Stomach (tissue), 9 donors: ENCODE data around the gene PSMD4. TPM values are rescaled to one million over a fixed set of nuclear protein-coding genes. Genes with fewer than 3 reads are reported as not detected.

ENCODE experiments used
- DNase-seq, 2 donors: peaks; one replicate each; pipeline versions ENCODE4 v3.0.0 to v3.0.0-alpha.2; 2013 to 2019
- H3K27ac ChIP-seq, 5 donors: fragments of 200-600 bp in 4 of 5; sonication (generic) in 4 of 5; one replicate each; pipeline ENCODE4 v1.5.1; 2013 to 2019; ENCODE audit warnings: mild to moderate bottlenecking in 1 of 5, moderate library complexity in 1 of 5
- H3K27me3 ChIP-seq, 3 donors: fragments of 200-600 bp; sonication (generic); one replicate each; pipeline ENCODE4 v1.5.1; 2017 to 2019; ENCODE audit warnings: mixed run types in 1 of 3
- H3K36me3 ChIP-seq, 4 donors: fragments of 200-600 bp; sonication (generic); 1 replicate in 3 of 4; 2 replicates in 1 of 4; pipeline ENCODE4 v1.5.1; 2016 to 2019
- H3K4me1 ChIP-seq, 4 donors: fragments of 200-600 bp; sonication (generic); one replicate each; pipeline ENCODE4 v1.5.1; 2016 to 2019
- H3K4me3 ChIP-seq, 4 donors: fragments of 200-600 bp; sonication (generic) in 3 of 4; one replicate each; pipeline ENCODE4 v1.5.1; 2016 to 2019; ENCODE audit warnings: mild to moderate bottlenecking in 1 of 4
- H3K9me3 ChIP-seq, 4 donors: fragments of 200-600 bp; sonication (generic); one replicate each; pipeline ENCODE4 v1.5.1; 2016 to 2019
- EP300 ChIP-seq: sonication (generic); formaldehyde crosslinking; IDR thresholded peaks from one replicate; pipeline ENCODE4 v1.6.1; 2017; ENCODE audit warnings: antibody characterized with exemption
- POLR2A ChIP-seq, 4 donors: fragments of 450-650 bp; IDR thresholded peaks; one replicate each; pipeline ENCODE4 v1.6.1; 2016; ENCODE audit warnings: antibody characterized with exemption in 4 of 4, control low read depth in 2 of 4, mild to moderate bottlenecking in 1 of 4, moderate library complexity in 1 of 4
- POLR2AphosphoS5 ChIP-seq, 3 donors: sonication (generic); formaldehyde crosslinking; IDR thresholded peaks; one replicate each; pipeline ENCODE4 v1.6.1; 2016; ENCODE audit warnings: antibody characterized with exemption in 3 of 3
- WGBS, 5 donors: extraction: QIAGEN DNeasy Blood & Tissue Kit in 3 of 5; methylation state at CpG; one replicate each; pipeline versions ENCODE4 v1.1.5 to v1.1.7; 2013 to 2018; 5-methylcytosine and 5-hydroxymethylcytosine counted together
- intact Hi-C: fragments of 100-400 bp; cut with DNase I; formaldehyde crosslinking; loops from one replicate; pipeline ENCODE4 v1.15.1; 2023; ENCODE audit warnings: low total_unique reads
- polyA plus RNA-seq, 3 donors: library from polyadenylated mRNA; stranded (reverse); fragments of 200-250 nt; gene quantifications; one replicate each; pipeline ENCODE4 v1.2.3, GENCODE V29; 2013
- total RNA-seq, 5 donors: library from RNA; depleted of rRNA; stranded (reverse); fragments of >200 nt; gene quantifications; one replicate each; pipeline versions ENCODE4 v1.1.0 to v1.2.3, GENCODE V29; 2014 to 2016
- TF ChIP-seq, protein P1 (sequence below), 7 experiments: fragments of 450-650 bp in 4 of 7; fragments of 200-600 bp in 3 of 7; sonication (generic) in 3 of 7; IDR thresholded peaks; one replicate each; pipeline ENCODE4 v1.5.1; 2016 to 2019; ENCODE audit warnings: antibody characterized with exemption in 7 of 7, control low read depth in 2 of 7, mild to moderate bottlenecking in 1 of 7
- donor health status: healthy with polysubstance abuse.
- donor health status: Bipolar disorder and iron deficiency.
- donor health status: healthy.

The PSMD4 gene
- total and polyA plus RNA-seq, 8 donors: 81.3 to 234 (median 151) TPM

DNA sequence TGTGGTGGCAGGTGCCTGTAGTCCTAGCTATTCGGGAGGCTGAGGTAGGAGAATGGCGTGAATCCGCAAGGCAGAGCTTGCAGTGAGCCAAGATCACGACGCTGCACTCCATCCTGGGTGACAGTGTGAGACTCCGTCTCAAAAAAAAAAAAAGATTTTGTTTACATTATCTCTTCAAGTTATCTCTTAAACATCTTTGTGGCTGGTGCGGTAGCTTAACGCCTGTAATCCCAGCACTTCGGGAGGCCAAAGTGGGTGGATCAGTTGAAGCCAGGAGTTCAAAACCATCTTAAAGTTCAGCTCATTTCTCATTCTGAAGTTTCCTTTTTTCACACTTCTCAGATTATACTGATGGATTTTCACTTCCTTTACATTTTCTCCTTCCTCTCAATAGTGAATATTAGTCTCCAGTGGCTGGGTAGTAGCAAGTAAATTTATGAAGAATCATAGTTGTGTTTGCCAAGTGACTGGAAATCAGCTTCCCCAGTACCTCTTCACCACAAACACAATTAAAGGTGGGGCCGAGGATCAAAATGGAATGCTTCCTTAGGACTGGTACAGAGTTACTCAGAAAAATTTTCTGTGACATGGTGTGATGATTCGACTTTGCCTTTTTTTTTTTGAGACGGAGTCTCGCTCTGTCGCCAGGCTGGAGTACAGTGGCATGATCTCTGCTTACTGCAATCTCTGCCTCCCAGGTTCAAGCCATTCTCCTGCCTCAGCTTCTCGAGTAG, 42.4 kb upstream of the PSMD4 start:
- 75 to 86% (median 85%) methylated on average over 15 of the region's 15 CpGs for WGBS, 5 donors
- Histone ChIP-seq H3K27me3 (no peaks in the 10 kb centered on the region), H3K9me3 (no peaks in the 10 kb centered on the region), H3K27ac (no peak overlapping the region), H3K36me3 (peaks cover 8 to 59% (median 48%) of the 10 kb centered on the region in 4 donors), H3K4me1 (peaks cover 0 to 45% (median 19%) of the 10 kb centered on the region in 4 donors), H3K4me3 (no peak overlapping the region)
- DNase-seq: no peak
- intact Hi-C loops: no loop called here
- TF ChIP-seq POLR2A (IDR thresholded peaks at IDR 0.05): no peak
- TF ChIP-seq, protein P1, sequence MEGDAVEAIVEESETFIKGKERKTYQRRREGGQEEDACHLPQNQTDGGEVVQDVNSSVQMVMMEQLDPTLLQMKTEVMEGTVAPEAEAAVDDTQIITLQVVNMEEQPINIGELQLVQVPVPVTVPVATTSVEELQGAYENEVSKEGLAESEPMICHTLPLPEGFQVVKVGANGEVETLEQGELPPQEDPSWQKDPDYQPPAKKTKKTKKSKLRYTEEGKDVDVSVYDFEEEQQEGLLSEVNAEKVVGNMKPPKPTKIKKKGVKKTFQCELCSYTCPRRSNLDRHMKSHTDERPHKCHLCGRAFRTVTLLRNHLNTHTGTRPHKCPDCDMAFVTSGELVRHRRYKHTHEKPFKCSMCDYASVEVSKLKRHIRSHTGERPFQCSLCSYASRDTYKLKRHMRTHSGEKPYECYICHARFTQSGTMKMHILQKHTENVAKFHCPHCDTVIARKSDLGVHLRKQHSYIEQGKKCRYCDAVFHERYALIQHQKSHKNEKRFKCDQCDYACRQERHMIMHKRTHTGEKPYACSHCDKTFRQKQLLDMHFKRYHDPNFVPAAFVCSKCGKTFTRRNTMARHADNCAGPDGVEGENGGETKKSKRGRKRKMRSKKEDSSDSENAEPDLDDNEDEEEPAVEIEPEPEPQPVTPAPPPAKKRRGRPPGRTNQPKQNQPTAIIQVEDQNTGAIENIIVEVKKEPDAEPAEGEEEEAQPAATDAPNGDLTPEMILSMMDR (IDR thresholded peaks at IDR 0.05): no peak
- no peak for TF ChIP-seq EP300
- no peak for TF ChIP-seq POLR2AphosphoS5 (IDR thresholded peaks at IDR 0.05)

DNA sequence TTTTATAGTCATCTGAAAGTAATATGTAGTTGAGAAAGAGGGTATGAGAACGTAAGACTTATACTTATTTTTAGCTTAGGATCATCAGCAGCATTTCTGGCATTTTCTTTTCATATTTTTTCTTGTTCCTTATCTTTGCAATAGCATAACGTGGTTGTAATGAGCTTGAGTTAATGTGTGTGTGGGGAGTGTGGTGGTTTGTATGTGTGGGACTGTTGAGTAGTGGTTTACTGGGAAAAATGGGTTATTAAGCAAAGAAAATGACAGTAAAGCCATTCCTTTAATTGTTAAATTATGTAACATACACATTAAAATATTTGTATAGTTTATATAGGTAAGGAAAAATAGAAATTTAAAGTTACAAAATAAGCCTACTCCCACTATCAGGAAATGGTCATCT, 41.0 kb upstream of the PSMD4 start:
- WGBS, 5 donors: 14 to 53% (median 26%) methylated on average over 2 of the region's 2 CpGs
- Histone ChIP-seq H3K9me3 (no peaks in the 10 kb centered on the region), H3K27me3 (no peaks in the 10 kb centered on the region), H3K4me1 (peaks cover 0 to 50% (median 20%) of the 10 kb centered on the region in 4 donors), H3K27ac (no peak overlapping the region), H3K4me3 (no peak overlapping the region), H3K36me3 (peaks cover 6 to 49% (median 36%) of the 10 kb centered on the region in 4 donors)
- DNase-seq: no peak
- intact Hi-C loops: no loop called here
- TF ChIP-seq POLR2A (IDR thresholded peaks at IDR 0.05) (no peak), EP300 (no peak), POLR2AphosphoS5 (IDR thresholded peaks at IDR 0.05) (no peak)
- TF ChIP-seq, protein P1 (IDR thresholded peaks at IDR 0.05): no peak

DNA sequence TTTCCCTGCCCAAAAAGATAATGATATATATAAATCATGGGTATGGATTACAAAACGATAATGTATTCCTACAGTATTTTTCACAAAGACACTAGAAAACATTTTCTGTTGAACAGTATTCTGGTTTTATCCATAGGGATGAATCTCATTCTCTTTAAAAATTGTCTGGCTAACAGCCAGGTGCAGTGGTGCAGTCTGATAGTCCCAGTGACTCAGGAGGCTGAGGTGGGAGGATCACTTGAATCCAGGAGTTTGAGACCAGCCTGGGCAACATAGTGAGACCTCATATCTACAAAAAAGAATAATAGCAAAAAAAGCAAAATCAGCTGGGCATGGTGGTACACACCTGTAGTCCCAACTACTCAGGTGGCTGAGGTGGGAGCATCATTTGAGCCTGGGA, 32.9 kb upstream of the PSMD4 start:
- no peak overlapping the region for H3K4me3 ChIP-seq
- no peak overlapping the region for H3K27ac ChIP-seq
- intact Hi-C loops: no loop called here
- TF ChIP-seq POLR2A (IDR thresholded peaks at IDR 0.05) (no peak), EP300 (no peak), POLR2AphosphoS5 (IDR thresholded peaks at IDR 0.05) (no peak)
- TF ChIP-seq, protein P1 (IDR thresholded peaks at IDR 0.05): no peak
- DNase-seq: no peak
- peaks cover 17 to 59% (median 33%) of the 10 kb centered on the region in 4 donors for H3K36me3 ChIP-seq
- WGBS, 5 donors: 87 to 95% (median 88%) methylated on average over 1 of the region's 1 CpG
- H3K9me3 ChIP-seq: no peaks in the 10 kb centered on the region
- H3K4me1 ChIP-seq: peaks cover 0 to 30% (median 12%) of the 10 kb centered on the region in 4 donors
- H3K27me3 ChIP-seq: no peaks in the 10 kb centered on the region

DNA sequence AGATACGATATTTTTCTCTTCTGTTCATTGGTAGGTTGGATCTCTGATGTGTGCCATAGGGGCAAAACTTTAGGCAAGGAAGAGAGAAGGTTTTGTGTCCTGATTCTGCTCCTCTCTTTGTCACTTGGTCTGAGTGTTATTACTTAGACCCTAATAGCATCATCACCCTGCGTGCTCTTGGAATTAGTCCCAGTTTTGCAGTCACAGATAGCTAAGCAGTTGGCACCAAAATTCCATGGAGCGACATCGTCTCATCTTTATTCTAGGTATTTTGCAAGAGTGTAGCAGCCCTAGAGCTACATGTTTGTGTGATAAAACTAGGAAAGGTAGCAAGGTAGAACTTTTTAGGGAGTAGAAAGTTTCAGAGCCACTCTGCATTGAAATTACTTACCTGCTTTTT, 32.4 kb upstream of the PSMD4 start:
- WGBS, 5 donors: 89 to 91% (median 91%) methylated on average over 4 of the region's 4 CpGs
- intact Hi-C loops: no loop called here
- H3K9me3 ChIP-seq: no peaks in the 10 kb centered on the region

More for the DNA sequence above, 32.4 kb upstream of the PSMD4 start:
- peaks cover 0 to 27% (median 9%) of the 10 kb centered on the region in 4 donors for H3K4me1 ChIP-seq
- no peak for DNase-seq
- TF ChIP-seq EP300 (no peak), POLR2A (IDR thresholded peaks at IDR 0.05) (no peak), POLR2AphosphoS5 (IDR thresholded peaks at IDR 0.05) (no peak)
- TF ChIP-seq, protein P1 (IDR thresholded peaks at IDR 0.05): no peak
- peaks cover 18 to 64% (median 38%) of the 10 kb centered on the region in 4 donors for H3K36me3 ChIP-seq
- H3K27me3 ChIP-seq: no peaks in the 10 kb centered on the region
- H3K4me3 ChIP-seq: no peak overlapping the region
- H3K27ac ChIP-seq: no peak overlapping the region
